ENCODE results near the gene ZBTB20.

- no peak for TF ChIP-seq CTCF (IDR thresholded peaks at IDR 0.05)
- no peak for TF ChIP-seq POLR2A (IDR thresholded peaks at IDR 0.05)
Measured at GRCh38 chr3:114846252-114846651, 300.8 kb downstream of the ZBTB20 start.
